ENCODE data around the gene DNAAF5.

Gene DNAAF5

DNA sequence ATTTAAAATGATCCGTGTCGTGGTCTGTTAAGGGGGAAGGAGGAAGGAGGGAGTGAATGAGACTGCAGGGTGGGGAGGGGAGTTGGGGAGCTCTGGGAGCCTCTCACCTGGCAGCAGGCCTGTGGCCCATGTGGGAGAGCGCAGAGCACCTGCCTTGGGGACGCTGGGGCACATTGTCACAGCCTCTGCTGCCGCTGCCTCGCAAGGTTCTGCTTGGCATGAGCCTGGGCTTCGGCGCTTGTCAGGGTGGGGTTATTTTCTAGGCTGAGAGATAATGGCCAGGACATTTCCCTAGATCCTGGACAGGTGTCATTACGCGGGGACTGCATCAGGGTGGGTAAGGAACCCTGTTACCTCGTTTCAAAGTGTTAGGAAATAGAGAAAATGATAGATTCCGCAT lies 103.6 kb downstream of the DNAAF5 start:
- Mint-ChIP-seq H3K36me3 (peaks cover 5% of the 10 kb centered on the region), H3K27ac (peak overlapping the region; percentile 100), H3K9me3 (no peaks in the 10 kb centered on the region), H3K4me3 (peak overlapping the region; percentile 8), H3K27me3 (no peaks in the 10 kb centered on the region), H3K4me1 (peaks cover 73% of the 10 kb centered on the region)

DNA sequence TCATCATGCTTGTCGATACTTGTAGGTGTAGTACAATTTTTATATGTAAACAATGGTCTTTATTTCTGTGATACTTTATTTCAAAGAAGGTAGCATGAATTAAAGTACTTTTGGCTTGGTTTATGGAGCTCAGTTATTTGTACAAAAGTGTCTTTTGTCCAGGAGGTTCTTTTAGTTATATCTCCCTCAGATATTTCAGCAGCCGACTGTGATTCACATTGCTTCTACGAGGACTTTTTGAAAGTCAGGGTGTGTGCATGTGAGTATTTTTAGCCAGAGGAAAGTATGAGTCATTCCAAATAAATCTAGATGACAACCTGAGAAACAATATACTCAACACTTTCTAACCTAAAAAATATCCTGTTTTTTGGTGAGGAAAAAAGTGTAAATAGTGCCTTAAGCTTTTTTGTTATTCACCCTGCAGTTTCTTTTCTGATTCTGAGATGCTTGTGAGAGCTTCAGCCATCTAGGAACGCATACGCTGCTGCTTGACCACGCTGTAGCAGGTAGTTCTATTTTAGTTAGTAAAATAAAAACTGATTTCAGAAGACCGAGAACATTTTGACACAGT lies 105.2 kb downstream of the DNAAF5 start:
- peak overlapping the region; percentile 91 for H3K4me3 Mint-ChIP-seq
- H3K36me3 Mint-ChIP-seq: peaks cover 5% of the 10 kb centered on the region
- peaks cover 74% of the 10 kb centered on the region for H3K4me1 Mint-ChIP-seq
- H3K27me3 Mint-ChIP-seq: no peaks in the 10 kb centered on the region
- peak overlapping the region; percentile 100 for H3K27ac Mint-ChIP-seq
- H3K9me3 Mint-ChIP-seq: no peaks in the 10 kb centered on the region

DNA sequence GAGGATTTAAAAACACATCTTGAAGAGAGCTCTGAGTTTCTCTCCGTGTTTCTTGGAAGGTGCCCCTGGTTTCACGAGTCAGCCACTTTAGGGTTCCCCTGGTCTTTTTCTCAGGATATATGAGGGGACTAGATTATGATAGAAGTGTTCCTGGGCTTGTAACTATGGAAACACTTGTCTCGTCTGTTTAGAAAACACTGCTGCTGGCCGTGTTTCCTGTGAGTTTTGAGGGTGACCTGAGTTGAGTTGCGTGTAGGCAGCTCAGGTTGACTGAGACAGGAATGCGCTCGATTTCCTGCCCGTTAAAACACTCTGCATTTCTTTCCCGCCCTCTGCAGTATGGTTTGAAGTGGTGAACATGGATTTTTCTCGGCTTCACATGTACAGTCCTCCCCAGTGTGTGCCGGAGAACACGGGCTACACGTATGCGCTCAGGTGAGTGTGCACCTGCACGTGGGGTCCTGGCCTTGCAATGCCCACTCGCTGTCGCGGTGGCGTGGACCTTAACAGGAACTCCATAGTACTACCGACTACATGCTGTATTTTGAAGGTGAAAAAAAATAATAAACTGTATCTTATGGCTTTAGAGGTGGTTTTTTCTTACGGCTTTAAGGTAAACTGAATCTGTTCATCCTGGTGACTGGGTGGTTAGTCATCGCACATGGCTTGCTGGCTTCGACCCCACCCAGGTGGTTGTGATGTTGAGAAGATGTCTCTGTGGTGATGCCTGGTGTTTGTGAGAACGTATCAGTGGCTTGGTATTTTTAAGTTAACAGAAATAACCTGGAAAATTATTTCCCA lies 105.9 kb downstream of the DNAAF5 start, which contains the start of gene SUN1:
TSS of gene SUN1 (plus strand) at position 310 of the 801 bp plus-strand sequence. CDS start at position 359, 49 bp downstream.
- no peaks in the 10 kb centered on the region for H3K9me3 Mint-ChIP-seq
- no peaks in the 10 kb centered on the region for H3K27me3 Mint-ChIP-seq
- H3K36me3 Mint-ChIP-seq: peaks cover 5% of the 10 kb centered on the region
- peaks cover 74% of the 10 kb centered on the region for H3K4me1 Mint-ChIP-seq
- H3K4me3 Mint-ChIP-seq: peak within 1 kb of the TSS; percentile 91
- peak within 1 kb of the TSS; percentile 100 for H3K27ac Mint-ChIP-seq

DNA sequence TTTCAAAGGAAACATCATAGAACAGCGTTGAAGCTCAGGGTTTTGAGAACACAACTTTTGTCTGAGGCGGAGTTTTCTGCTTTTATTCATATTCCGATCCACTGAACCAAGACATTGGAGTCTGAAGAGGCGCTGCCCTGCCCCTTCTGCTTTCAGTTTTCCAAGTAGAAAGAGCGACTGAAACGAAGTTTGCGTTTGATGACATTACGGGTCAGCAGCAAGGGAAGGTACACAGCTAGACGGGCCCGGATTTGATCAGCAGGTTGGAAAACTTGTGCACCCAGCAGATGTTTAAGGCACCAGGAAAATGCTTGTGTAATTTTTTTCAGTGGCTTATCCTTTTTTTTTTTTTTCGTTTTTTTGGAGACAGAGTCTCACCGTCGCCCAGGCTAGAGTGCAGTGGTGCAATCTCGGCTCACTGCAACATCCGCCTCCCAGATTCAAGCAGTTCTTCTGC lies 106.5 kb downstream of the DNAAF5 start:
- H3K27ac Mint-ChIP-seq: peak overlapping the region; percentile 100
- H3K27me3 Mint-ChIP-seq: no peaks in the 10 kb centered on the region
- peaks cover 79% of the 10 kb centered on the region for H3K4me1 Mint-ChIP-seq
- H3K36me3 Mint-ChIP-seq: peaks cover 5% of the 10 kb centered on the region
- H3K9me3 Mint-ChIP-seq: no peaks in the 10 kb centered on the region
- peak overlapping the region; percentile 91 for H3K4me3 Mint-ChIP-seq

DNA sequence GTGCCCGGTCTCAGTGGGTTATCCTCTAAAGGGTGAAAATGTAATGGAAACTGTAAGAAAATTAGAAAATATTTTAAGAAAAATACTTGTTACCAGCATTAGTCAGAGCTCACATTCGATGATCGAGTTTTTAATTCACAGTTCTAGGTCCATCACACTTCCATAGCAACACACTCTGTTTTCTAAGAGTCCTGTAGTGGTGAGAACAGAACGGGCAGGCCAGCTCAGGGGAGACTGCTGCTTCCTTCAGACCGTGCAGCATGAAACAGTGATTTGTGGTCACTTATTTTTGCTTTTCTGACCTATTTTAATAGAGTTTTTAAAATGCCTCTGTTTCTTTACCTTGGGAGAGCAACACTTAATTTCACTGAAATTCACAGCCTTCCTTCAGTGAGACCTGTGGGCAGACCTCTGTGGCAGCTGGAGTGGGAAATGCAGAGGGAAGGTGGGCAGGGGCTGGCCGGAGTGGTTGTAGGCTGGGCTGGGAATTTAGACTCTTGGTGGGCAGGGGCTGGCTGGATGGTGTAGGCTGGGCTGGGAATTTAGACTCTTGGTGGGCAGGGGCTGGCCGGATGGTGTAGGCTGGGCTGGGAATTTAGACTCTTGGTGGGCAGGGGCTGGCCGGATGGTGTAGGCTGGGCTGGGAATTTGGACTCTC lies 107.2 kb downstream of the DNAAF5 start:
- H3K4me1 Mint-ChIP-seq: peaks cover 74% of the 10 kb centered on the region

DNA sequence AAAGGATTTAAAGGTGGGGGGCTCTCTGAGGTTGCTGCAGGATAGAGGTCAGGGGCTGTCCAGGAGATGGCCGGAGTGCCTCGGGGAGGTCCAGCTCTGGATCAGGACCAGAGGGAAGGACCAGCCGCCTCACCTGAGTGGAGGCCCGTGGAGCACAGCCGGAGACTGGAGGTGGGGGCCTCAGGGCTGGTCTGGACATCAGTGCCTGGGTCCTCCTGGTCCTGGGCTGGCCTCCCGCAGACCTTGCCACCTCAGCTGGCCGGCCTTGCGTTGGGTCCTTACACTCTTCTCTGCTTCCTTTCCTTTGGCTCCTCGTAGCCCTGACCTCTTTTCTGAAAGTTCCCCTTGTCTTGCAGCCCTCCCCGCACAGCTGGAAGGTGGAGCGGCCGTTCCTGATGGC lies 107.8 kb downstream of the DNAAF5 start:
- H3K4me1 Mint-ChIP-seq: peaks cover 69% of the 10 kb centered on the region
- no peaks in the 10 kb centered on the region for H3K27me3 Mint-ChIP-seq
- H3K27ac Mint-ChIP-seq: peak overlapping the region; percentile 30
- peaks cover 5% of the 10 kb centered on the region for H3K36me3 Mint-ChIP-seq
- H3K9me3 Mint-ChIP-seq: no peaks in the 10 kb centered on the region
- no peak overlapping the region for H3K4me3 Mint-ChIP-seq

More for the DNA sequence above, 107.2 kb downstream of the DNAAF5 start:
- H3K27me3 Mint-ChIP-seq: no peaks in the 10 kb centered on the region
- peaks cover 5% of the 10 kb centered on the region for H3K36me3 Mint-ChIP-seq
- H3K4me3 Mint-ChIP-seq: no peak overlapping the region
- peak overlapping the region; percentile 65 for H3K27ac Mint-ChIP-seq
- no peaks in the 10 kb centered on the region for H3K9me3 Mint-ChIP-seq

DNA sequence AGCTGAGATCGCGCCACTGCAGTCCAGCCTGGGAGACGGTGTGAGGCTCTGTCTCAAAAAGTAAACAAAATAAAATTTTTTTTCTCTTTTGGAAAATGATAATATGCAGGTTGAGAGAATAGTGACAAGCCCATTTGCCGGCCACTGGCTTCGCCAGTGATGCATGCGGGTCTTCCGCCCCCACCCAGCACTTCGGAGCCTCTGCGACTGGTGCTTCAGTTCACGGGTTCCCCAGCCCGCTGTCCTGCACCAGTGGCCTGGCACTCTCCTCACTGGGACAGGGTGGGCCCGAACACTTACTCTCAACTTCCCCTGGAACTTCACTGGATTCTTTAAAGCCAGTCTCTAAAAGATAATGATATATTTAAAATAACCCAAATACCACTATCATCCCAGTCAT lies 108.5 kb downstream of the DNAAF5 start:
- Mint-ChIP-seq H3K9me3 (no peaks in the 10 kb centered on the region), H3K27ac (no peak overlapping the region), H3K36me3 (peaks cover 8% of the 10 kb centered on the region), H3K27me3 (no peaks in the 10 kb centered on the region), H3K4me1 (peaks cover 63% of the 10 kb centered on the region), H3K4me3 (no peak overlapping the region)

DNA sequence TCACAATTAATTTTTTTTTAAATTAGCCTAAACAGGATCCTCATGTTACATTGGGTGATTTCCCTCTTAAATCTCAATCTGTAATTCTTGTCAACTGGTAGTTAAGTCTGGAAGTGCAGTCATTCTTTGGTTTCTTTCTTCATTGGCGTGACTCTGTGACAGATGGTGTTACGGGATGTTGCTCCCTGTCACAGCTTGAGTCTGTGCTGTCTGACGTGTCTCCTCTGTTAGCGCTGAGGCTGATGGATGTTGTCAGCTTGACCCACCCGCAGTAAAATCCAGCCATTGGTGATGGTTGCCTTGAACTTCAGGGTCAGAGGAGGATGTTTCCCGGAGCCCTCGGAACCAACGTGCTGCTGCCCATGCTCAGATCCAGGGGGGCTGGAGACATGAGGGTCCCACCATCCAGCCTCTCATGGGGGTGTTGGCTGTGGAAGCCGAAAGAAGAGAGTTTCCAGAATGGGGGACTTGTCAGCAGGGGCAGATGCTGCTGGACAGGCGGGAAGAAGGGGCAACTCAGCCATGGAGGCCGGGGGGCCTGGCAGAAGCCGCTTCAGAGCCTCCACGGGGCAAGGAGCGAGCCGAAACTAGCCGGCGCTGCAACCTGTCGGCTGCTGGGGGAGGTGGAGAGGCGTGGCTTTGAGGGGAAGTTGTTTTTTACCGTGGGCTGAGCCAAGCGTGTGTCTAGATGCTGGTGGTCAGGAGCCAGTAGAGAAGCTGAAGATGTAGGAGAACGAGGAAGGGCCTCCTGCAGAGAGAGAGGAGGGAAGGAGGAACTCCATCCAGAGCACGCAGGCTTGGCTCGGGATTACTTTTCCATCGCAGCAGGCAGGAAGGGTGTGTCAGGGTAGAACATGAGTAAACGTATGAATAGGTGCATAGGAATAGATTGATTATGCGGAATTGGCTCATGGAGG lies 109.2 kb downstream of the DNAAF5 start:
- Mint-ChIP-seq H3K36me3 (peaks cover 8% of the 10 kb centered on the region), H3K9me3 (no peaks in the 10 kb centered on the region), H3K27ac (peak overlapping the region; percentile 77), H3K4me3 (peak overlapping the region; percentile 71), H3K4me1 (peaks cover 56% of the 10 kb centered on the region), H3K27me3 (no peaks in the 10 kb centered on the region)

Measured in activated naive CD4-positive, alpha-beta T cell treated with anti-CD3 and anti-CD28 coated beads, Interleukin-2, amount 50 U/mL, for 24 hours (primary cell).